ENCODE data around the gene SLC25A45. TPM values are rescaled to one million over a fixed set of nuclear protein-coding genes. Genes with fewer than 3 reads are reported as not detected.

Gene SLC25A45
- total and polyA plus RNA-seq, 2 donors from 2014 or later = 4.1 to 14.7 TPM

DNA sequence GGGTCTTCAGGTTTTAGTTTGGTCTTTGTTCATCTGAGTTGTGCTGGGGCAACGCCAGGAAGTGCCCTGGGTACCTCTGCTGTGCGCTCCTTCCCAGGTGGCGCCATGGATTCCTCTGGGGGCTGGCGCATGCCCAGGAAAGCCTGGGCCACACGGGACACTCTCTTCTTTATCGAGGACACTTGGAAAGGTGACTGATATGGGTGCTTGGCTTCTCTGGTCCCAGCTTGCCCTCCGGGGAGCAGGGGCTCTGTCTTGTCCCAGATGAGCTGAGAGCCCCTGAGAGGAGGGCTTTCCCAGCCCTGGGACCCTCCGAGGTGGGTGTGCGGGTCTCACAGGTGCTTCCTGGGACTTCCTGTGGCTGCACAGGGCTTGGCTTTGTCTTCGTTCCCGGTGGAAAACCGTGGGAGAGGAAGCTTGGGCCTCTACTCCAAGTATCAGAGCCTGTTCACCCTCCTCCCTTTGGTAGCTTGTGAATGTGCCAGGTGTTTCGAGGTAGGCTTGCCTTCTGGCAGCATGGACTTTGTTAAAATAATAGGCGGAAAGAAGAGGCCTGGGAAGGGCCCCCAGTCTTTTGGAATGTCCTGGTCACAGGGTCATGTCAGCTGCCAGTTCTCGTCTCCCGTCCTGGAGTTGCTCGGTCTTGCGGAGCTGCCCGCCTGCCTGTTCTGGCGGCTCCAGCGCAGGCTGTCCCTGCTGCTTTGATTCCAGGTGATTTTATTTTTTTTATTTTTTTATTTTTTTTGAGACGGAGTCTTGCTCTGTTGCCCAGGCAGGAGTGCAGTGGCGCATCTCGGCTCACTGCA lies 30.0 kb upstream of the SLC25A45 start:
- H3K27ac ChIP-seq (ENCODE audit: low read depth in 2 of 2, low read length in 2 of 2) = no peak overlapping the region
- peaks cover 0 to 4% (median 4%) of the 10 kb centered on the region in 3 donors for H3K36me3 ChIP-seq (ENCODE audit: control insufficient read depth in 2 of 3, insufficient read depth in 3 of 3, low read length in 3 of 3)
- peaks cover 0 to 23% (median 20%) of the 10 kb centered on the region in 3 donors for H3K4me1 ChIP-seq (ENCODE audit: control insufficient read depth in 2 of 3, insufficient read depth in 2 of 3, low read depth in 1 of 3, low read length in 3 of 3)
- TF ChIP-seq, protein P1, sequence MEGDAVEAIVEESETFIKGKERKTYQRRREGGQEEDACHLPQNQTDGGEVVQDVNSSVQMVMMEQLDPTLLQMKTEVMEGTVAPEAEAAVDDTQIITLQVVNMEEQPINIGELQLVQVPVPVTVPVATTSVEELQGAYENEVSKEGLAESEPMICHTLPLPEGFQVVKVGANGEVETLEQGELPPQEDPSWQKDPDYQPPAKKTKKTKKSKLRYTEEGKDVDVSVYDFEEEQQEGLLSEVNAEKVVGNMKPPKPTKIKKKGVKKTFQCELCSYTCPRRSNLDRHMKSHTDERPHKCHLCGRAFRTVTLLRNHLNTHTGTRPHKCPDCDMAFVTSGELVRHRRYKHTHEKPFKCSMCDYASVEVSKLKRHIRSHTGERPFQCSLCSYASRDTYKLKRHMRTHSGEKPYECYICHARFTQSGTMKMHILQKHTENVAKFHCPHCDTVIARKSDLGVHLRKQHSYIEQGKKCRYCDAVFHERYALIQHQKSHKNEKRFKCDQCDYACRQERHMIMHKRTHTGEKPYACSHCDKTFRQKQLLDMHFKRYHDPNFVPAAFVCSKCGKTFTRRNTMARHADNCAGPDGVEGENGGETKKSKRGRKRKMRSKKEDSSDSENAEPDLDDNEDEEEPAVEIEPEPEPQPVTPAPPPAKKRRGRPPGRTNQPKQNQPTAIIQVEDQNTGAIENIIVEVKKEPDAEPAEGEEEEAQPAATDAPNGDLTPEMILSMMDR (IDR thresholded peaks at IDR 0.05; ENCODE audit: borderline replicate concordance, extremely low read depth, insufficient read depth) = no peak
- no peaks in the 10 kb centered on the region for H3K9me3 ChIP-seq (ENCODE audit: control insufficient read depth in 2 of 3, insufficient read depth in 1 of 3, low read length in 3 of 3)
- H3K27me3 ChIP-seq (ENCODE audit: control insufficient read depth, insufficient read depth, low read length) = no peaks in the 10 kb centered on the region
- DNase-seq (peak in 3 of 5 donors; percentile 44 to 69 (median 52)), FAIRE-seq (no peak)
- intact Hi-C loops (cut with DNase I) = no loop called here
- H3K9ac ChIP-seq (ENCODE audit: low read length in 3 of 3) = no peak overlapping the region
- H3K4me3 ChIP-seq (ENCODE audit: low read length in 3 of 3) = no peak overlapping the region

DNA sequence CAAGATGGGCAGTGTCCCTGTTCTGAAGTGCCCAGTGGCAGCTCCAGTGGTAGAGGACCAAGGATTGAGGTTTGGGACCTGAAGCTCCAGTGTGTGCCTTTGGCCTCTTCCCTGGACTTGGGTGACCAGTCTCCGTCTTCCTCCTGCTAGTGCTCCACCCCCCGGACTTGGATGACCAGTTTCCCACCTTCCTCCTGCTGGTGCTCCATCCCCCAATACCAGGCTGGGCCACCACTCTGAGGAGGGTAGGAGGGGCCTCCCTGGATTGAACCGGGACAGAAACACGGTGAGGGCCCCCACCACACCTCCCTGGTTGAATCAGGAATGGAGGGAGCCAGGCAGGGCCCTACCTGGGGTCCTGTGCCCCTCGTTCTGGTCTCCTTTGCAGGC lies 29.2 kb upstream of the SLC25A45 start:
- TF ChIP-seq, protein P1 (IDR thresholded peaks at IDR 0.05; ENCODE audit: borderline replicate concordance, extremely low read depth, insufficient read depth) = no peak
- Histone ChIP-seq H3K4me3 (ENCODE audit: low read length in 3 of 3) (no peak overlapping the region), H3K27me3 (ENCODE audit: control insufficient read depth, insufficient read depth, low read length) (no peaks in the 10 kb centered on the region), H3K4me1 (ENCODE audit: control insufficient read depth in 2 of 3, insufficient read depth in 2 of 3, low read depth in 1 of 3, low read length in 3 of 3) (peaks cover 0 to 15% (median 12%) of the 10 kb centered on the region in 3 donors), H3K9me3 (ENCODE audit: control insufficient read depth in 2 of 3, insufficient read depth in 1 of 3, low read length in 3 of 3) (no peaks in the 10 kb centered on the region), H3K9ac (ENCODE audit: low read length in 3 of 3) (no peak overlapping the region), H3K27ac (ENCODE audit: low read depth in 2 of 2, low read length in 2 of 2) (no peak overlapping the region), H3K36me3 (ENCODE audit: control insufficient read depth in 2 of 3, insufficient read depth in 3 of 3, low read length in 3 of 3) (peaks cover 0 to 4% (median 4%) of the 10 kb centered on the region in 3 donors)
- peak in 1 of 5 donors; percentile 39 for DNase-seq
- intact Hi-C loops (cut with DNase I) = no loop called here
- no peak for FAIRE-seq

DNA sequence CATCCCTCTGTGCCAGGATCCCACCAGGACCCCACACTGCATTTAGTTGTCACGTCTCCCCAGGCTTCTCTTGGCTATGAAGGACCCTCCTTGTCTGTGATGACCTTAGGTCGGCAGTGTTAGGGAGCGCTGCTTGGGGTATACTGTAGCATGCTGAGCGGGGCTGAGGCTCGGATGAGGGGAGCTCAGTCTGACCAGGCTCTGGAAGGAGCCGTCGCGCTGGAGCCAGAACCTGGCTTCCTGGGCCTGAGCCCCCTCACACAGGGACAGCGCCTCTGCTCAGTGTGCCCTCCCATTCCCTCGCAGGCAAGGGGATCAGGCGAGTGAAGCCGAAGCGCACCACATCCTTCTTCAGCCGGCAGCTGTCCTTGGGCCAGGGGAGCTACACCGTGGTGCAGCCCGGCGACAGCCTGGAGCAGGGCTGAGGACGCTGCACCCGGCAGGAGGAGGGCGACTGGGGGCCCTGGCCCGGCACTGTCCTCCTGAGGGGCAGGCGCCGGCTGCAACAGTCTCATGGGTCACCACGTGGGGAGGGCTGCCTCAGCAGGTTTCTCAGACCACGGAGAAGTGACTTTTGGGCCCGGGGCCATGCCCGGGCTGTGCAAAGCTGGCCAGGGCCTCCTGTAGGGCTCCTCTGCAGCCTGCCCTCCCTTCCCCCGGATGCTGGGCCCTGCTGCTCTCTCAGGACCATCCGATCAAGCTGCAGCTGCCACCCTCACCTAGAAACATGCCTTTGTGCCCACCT lies 28.7 kb upstream of the SLC25A45 start:
- DNase-seq = peak in 2 of 5 donors; percentile 45 to 67
- no peaks in the 10 kb centered on the region for H3K27me3 ChIP-seq (ENCODE audit: control insufficient read depth, insufficient read depth, low read length)
- H3K9me3 ChIP-seq (ENCODE audit: control insufficient read depth in 2 of 3, insufficient read depth in 1 of 3, low read length in 3 of 3) = no peaks in the 10 kb centered on the region
- no peak overlapping the region for H3K4me3 ChIP-seq (ENCODE audit: low read length in 3 of 3)
- peaks cover 0 to 10% (median 9%) of the 10 kb centered on the region in 3 donors for H3K4me1 ChIP-seq (ENCODE audit: control insufficient read depth in 2 of 3, insufficient read depth in 2 of 3, low read depth in 1 of 3, low read length in 3 of 3)
- intact Hi-C loops (cut with DNase I) = no loop called here
- H3K9ac ChIP-seq (ENCODE audit: low read length in 3 of 3) = no peak overlapping the region
- peaks cover 0 to 4% (median 4%) of the 10 kb centered on the region in 3 donors for H3K36me3 ChIP-seq (ENCODE audit: control insufficient read depth in 2 of 3, insufficient read depth in 3 of 3, low read length in 3 of 3)
- H3K27ac ChIP-seq (ENCODE audit: low read depth in 2 of 2, low read length in 2 of 2) = no peak overlapping the region
- FAIRE-seq = no peak
- TF ChIP-seq, protein P1 (IDR thresholded peaks at IDR 0.05; ENCODE audit: borderline replicate concordance, extremely low read depth, insufficient read depth) = no peak

Measured in kidney (tissue), 14 donors.